Measurements from ENCODE around the gene DDI1.
"Not testable (repeated sequence)": the region's sequence is repeated elsewhere in the genome, so short reads cannot be mapped to it uniquely, and the experiment has no call there.

Gene DDI1

DNA sequence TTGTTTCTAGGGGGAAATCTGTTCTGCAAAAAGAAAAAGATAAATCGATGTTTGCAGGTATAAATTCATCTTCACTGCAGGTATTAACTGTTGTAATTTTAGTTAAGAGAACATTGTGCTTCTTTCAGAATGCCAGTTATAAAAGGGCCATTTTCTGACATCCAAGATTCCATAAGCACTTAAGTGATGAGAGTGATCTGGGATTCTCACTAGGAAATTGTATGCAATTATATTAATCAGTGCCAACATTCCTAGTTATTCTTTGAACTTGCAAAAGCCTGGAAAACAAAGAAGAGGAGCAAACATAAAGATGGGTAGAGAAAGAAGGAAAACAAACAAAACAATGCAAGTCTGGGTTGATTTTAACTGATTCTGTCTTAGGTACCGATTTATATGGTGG, 5.4 kb downstream of the DDI1 start:
- DNase-seq (ENCODE audit: low read depth in 2 of 2), result no peak

DNA sequence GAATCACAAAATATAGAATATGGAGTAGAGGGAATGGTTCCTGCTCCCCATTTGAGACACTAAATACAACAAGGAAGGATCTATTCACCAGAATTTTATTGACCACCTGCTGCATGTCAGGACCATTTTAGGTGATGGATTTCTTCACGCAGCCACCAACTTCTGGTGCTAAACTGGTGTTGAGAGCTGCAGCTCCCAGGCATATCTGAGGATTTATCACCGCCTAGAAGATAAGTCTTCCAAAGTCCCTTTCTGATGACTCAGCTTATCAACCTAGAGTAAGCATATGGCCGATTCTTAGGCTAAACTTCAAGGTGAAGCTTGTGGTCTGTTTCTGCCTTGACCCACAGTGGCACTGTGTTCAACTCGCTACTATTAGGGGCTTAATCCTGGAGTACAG, 6.7 kb downstream of the DDI1 start:
- DNase-seq (ENCODE audit: low read depth in 2 of 2), result no peak

DNA sequence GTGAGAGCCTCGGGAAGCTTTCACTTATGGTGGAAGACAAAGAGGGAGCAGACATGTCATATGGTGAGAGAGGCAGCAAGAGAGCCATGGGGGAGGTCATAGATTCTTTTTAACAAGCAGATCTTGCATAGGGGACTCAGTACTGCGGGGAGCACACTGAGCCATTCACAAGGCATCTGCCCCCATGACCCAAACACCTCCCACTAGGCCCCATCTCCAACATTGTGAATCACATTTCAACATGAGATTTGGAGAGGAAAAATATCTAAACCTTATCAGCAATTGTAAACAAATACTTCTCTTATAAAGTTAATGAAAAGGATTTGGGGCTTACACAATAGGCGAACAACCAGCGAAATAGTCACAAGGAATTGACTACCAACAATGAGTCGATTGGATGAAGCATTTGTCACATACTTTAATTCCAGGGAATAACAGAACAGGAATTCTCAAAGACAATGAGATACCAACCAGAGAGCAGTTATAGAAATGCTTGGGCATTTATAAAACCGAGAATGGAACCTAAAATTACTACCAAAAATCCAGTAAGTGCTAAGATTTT, 7.3 kb downstream of the DDI1 start:
- no peak for DNase-seq (ENCODE audit: low read depth in 2 of 2)

DNA sequence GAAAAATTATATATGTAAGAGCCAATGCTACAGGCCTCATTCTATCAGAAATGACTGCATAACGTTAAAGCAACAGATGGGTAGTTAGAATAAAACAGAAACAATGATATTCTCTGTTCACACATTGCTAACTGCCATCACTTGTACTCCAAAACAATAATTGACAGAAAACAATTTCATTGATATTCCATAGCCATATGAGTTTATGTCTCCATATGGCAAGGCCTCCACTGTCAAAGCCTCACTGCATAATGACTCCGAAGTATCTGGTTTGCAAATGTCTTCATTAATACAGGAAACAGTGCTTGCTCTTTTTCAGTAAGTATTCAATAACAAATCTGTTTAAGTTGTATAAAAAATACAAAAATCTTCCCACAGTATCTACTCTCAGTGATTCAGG, 9.9 kb downstream of the DDI1 start:
- no peak for DNase-seq (ENCODE audit: low read depth in 2 of 2)

DNA sequence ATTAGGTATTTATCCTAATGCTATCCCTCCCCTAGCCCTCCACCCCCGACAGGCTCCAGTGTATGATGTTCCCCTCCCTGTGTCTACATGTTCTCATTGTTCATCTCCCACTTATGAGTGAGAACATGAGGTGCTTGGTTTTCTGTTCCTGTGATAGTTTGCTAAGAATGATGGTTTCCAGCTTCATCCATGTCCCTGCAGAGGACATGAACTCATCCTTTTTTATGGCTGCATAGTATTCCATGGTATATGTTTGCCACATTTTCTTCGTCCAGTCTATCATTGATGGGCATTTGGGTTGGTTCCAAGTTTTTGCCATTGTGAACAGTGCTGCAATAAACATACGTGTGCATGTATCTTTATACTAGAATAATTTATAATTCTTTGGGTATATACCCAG, 10.4 kb downstream of the DDI1 start:
- DNase-seq (ENCODE audit: low read depth in 2 of 2), result not testable (repeated sequence)

DNA sequence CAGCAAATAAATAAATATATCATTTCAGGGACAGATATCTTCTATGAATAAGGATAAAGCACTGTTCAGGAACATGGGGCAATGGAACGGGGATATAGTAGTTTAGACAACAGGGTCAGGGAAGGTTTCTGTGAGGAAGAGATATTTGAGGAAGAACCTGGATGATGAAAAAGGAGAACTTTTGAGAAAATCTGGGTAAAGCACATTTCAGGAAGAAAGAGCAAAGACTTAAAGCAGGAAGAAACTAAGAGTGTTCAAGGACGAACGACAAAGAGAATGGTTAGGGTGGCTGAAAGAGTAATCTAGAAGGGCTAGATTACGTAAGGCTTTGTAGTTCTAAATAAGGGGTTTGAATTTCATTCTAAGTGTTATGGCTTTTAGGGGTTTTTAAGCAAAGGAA, 12.7 kb downstream of the DDI1 start:
- DNase-seq (ENCODE audit: low read depth in 2 of 2), result no peak

DNA sequence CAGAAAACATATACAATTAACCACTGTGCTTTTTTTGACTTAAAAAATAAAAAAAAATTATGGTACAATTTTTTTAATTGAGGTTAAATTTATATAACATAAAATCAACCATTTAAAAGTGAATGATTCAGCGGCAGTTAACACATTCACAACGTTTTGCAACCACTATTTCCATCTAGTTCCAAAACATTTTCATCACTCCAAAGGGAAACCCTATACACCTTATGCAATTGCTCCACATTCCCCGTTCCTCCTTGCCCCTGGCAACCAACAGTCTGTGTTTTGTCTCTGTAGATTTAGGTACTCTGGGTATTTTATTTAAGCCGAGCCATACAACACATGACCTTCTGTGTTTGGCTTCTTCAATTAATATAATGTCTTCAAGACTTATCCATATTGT, 15.3 kb downstream of the DDI1 start:
- no peak for DNase-seq (ENCODE audit: low read depth in 2 of 2)

DNA sequence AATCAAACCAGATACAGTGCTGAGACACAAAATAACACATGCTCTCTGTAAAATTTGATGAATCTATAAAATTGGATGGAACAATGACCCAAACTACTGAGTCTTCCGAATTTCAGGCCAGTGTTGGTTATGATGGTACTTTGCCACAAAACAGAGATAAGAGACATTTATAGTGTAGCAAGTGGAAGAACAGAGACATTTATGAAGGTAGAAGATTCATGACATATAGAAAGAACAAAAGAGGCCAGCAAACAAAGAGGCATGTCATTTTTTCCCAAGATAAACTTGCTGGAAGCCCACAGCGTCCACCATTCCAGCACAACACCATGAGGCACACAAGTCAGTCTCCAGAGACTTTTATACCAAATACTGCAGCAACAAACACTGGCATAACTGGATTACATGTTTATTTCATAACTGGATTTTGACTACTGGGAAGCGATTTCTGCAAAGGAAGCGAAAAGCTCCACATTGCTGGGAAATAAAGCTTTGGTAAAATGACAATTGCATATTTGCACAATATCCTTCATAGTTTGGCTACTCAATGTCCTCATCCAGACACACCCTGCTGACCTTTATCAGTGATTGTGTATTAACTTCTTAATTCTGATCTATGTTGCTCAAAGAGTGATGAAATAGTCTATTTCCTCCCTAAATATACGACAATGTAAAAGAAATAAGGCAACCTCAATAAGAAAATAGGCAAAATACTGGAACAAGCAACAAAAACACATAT, 17.5 kb downstream of the DDI1 start:
- DNase-seq (ENCODE audit: low read depth in 2 of 2), result no peak

DNA sequence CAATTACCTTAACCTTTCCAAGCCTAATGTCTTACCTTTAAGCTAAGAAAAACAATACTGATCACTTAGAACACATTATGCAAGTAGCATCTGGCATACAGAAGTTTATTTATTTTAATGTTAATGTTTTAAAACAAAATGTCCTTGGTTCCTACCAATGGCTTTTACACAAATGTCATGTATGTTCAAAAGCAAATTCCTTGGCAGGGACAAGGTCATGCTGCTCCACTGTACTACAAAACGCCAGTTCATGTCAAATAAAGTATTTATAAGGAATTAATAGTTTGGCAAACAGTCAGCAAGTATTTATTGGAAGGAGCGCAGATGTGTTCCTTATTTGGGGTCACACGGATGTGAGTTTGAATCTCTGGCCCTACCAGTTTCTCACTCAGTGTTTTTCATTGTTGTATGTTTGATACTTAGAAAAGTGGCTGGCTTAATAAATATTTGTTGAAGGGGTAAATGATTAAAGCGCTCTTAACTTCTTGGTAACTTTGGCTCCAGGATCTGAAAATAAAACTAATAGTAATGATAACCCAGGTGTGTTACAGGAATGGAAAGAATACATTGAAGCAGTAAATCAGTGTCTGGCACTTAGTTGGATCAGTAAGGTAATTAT, 18.6 kb downstream of the DDI1 start:
- no peak for DNase-seq (ENCODE audit: low read depth in 2 of 2)

DNA sequence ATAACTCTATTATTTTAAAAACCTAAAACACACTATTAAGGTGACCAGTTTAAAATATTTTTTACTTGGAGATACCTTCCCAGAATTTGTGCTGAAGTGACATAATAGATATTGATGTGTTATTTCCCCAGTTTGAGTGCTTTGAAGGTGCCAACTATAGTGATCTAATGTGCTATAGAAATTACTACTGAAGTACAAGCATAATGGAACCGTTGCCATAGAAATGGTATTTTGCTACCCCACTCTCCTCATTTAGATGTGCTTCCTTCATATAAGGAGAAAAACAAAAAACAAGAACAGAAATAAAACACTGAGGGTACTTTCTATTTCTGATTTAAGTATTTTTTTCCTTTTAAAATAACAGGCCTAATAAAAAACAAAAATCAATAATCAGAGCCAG, 19.2 kb downstream of the DDI1 start:
- no peak for DNase-seq (ENCODE audit: low read depth in 2 of 2)

DNA sequence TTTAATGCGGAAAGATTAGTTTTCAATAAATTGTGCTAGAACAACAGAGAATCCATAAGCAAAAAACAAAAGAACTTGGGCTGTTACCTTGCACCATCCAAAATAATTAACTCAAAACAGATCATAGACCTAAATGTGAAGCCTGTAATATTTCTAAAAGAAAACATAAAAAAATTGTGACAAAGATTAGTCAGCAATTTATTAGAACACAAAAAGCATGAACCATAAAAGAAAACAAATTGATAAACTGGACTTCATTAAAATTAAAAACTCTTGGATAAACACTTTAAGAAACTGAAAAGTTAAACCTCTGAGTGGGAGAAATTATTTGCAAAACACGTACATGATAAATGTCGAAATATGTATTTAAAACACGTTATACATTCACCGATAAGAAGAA, 21.5 kb downstream of the DDI1 start:
- DNase-seq (ENCODE audit: low read depth in 2 of 2), result no peak

DNA sequence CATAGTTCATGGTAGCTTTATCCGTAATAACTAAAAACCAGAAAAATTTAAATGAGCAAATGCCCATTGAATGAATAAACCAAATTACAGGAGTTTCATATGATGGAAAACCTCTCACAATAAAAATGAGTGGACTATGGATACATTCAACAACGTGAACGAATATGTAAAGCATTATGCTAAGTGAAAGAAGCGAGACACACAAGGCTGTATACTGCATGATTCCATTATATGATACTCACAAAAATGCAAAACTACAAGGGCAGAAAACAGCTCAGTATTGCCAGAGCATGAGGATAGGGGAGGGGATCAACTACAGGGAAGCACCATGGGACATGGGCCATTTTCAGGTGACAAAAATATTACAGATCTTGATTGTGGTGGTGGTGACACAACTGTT, 22.2 kb downstream of the DDI1 start:
- no peak for DNase-seq (ENCODE audit: low read depth in 2 of 2)

DNA sequence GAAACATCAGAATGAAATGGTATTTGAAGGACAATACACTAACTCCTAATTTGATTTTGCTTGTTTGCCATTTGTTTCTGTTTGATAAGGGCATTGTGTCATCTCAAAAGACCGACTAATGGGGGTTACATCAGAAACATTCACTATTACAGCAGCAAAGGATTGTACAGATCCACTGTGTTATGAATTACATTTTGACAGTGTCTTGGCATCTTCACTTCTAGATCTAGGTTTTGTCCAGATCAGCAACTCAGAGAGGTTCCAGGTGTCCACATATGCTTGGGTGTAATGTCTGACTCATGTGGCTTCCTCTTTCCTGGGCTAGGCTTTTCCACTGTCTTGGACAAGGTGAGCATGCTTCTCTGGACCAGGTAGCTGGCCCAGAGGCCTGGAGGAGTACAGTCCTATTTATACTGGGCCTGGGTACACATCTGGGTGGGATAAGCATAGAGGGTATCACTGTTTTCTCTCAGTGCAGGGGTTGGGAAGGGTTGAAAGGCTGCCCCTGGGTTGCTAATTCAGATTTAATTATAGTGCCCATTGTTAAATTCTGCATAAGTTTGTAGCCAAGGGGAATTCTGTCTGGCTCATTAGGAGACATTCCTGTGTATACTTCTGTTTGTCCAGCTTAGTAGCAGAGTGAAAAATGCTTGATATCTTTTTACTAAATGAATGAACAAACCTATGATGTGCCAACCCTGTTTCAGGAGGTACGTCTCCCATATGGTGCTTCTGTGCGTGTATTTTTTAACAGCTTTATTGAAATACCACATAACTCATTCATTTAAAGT, 23.8 kb downstream of the DDI1 start:
- no peak for DNase-seq (ENCODE audit: low read depth in 2 of 2)

DNA sequence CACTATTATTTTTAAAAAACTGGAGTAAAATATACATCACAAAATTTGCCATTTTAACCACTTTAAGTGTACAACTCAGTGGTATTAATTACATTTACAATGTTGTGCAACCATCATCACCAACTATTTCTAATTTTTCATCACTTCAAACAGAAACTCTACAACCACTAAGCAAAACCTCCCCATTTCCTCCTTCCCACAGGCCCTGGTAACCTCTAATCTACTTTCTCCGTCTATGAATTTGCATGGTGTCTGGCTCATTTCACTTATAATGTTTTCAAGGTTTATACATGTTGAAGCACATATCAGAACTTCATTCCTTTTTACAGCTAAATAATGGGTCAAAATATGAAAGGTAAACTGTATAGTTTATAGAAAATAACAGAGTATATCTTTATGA, 24.4 kb downstream of the DDI1 start:
- DNase-seq (ENCODE audit: low read depth in 2 of 2), result no peak

DNA sequence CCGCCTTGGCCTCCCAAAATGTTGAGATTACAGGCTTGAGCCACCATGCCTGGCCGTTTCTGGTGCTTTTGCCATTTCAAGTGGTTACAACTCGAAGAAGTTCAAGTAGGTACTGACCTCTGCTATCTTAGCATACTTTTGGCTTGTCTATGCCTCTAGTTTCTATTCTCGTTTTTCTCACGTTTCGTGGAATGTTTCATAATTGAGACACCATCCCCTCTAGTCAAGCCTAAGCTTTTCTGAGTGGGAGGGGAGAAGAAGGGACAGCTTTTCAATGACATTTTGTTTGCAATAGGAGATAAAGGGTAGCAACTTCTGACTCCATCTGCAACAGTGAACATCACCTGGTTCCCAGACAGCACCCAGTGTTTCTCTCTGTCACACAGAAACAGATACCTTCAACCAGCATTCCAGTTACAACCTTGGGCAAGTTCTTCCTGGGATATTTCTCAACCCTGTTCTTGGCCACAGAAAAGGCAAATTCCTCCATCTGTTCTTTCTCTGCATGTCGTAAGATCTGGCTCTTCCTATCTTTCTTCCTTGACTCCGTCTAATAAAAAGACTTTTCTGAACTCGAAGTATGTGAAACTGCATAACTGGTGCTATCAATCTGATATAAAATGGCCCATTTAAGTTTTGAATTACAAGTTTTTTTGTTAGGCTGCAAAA, 25.5 kb downstream of the DDI1 start:
- no peak for DNase-seq (ENCODE audit: low read depth in 2 of 2)

DNA sequence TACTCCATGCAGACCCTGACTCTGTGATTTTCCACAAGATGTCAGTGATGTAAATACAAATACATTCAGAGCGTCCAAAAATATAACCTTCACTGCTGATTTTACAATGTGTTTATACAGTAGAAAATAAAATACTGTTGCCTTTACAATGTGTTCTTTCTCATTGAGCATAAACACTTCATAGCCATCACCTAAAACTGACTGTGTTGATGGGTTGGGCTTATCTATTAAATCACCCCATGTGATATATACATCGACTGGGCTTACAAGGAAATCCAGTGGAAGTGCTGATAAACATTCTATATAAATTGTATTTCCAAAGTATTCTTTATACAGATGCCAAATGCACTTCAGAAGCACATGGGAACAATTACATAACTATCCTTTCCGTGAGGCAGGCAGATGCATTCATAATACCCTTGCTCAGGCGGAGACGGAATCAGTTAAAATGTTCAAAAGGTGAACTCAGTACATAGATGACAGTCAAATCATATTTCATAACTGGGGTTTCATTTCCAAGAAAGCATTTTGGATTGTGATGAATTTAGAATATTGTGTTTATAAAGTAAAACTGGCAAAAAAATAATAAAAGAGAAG, 27.7 kb downstream of the DDI1 start:
- DNase-seq (ENCODE audit: low read depth in 2 of 2), result no peak

DNA sequence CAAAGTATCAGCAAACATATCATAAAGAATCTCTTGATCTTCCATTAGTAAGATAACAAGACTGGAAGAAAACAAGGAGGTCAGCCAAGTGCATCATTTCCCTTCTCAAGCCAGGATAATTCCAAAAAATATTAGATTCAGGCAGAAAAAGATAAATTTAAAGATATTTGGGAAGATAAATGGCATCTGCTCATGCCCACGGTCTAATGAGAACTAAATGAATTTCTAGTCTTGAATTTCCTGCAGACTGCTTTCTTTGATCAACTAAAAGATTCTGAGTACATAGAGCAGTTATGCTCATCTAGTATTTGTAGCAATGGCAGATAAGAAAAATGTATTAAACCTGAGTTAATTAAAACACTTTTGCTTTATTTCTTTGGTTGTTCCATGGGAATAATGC, 31.1 kb downstream of the DDI1 start:
- no peak for DNase-seq (ENCODE audit: low read depth in 2 of 2)

DNA sequence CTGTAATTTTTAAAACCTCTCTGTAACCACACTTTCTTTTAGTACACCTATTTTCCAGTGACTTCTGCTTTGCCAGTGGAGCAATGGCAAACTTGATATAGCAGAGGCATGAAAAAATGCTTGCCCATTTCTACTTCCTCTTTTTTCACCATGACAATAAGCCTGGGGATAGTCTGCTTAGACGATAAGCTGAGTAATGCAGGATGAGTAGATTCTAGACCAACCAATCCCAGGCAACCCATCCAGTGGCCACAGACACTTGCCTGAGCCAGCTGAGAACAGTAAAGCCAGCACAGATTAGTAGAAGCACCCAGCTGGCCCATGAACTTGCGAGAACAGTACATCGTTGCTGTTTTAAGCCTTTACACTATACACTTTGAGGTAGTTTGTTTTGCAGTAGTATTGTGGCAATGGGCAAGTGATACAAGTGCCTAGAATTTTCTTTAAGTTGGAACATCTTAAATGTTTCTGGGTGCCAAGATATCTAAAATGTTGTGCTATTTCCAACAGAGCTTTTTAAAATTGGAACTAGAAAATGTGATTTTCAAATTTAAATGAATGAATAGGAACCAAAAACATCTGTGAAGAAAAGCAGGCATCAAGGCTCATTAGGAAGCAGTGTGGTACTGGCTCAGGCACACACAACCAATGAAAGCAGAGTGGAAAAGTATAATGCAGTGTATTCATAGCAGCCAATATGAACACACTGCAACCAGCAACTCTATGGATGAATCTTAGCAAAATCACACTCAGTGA, 37.7 kb downstream of the DDI1 start:
- no peak for DNase-seq (ENCODE audit: low read depth in 2 of 2)

DNA sequence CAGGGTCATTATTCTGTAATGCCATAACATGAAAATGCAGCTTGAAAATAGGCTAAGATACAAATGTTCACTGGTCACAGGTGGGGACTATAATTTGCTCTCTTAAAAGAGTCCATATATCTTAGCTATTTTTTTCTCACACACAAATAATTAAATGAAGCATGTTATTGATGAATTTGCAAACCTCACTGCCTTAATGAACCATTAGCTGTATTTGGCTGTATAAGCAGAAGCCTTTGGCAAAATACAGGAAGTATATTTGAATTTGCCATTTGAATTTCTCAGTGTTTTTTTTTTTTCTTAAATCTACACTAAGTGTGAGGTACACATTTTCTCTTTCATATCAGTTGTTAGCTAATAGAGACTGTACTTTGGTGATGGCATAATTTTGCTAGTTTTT, 38.7 kb downstream of the DDI1 start:
- no peak for DNase-seq (ENCODE audit: low read depth in 2 of 2)

DNA sequence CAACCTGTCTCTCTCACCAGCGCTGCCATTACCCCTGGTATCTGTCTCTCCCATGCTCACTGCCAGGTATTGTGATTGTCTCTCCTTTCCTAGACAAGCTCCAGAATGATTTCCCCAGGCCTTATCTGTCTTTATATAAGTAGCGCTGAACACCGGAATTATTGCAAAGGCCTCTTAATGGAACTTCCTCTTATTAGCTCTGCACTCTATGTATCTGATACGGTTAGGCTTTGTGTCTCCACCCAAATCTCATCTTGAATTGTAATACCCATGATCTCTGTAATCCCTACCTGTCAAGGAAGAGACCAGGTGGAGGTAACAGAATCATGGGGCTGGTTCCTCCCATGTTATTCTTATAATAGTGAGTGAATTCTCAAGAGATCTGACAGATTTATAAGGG, 39.3 kb downstream of the DDI1 start:
- no peak for DNase-seq (ENCODE audit: low read depth in 2 of 2)

DNA sequence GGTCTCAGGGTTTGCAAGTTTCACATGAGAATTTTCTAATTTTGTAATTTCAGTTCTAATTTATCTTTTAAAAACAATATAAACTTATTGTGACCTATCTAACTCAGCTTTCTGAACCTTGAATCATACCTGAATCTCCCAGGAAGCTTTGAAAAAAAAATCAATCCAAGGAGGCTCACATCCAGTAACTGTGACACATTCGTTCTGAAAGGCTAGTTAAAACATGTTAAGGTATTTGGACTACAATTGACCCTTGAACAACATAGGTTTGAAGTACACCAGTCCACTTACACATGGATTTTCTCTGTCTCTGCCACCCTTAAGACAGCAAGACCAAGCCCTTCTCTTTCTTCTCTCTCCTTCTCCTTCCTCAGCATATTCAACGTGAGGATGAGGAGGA, 40.0 kb downstream of the DDI1 start:
- DNase-seq (ENCODE audit: low read depth in 2 of 2), result no peak

Measured in stimulated activated CD4-positive, alpha-beta T cell treated with anti-CD3 and anti-CD28 coated beads, Interleukin-15, amount 100 ng/mL, for 48 hours (primary cell).